ENCODE measurements around the gene AIPL1. TPM values are rescaled to one million over a fixed set of nuclear protein-coding genes. Genes with fewer than 3 reads are reported as not detected.
"Not testable (repeated sequence)": the region's sequence is repeated elsewhere in the genome, so short reads cannot be mapped to it uniquely, and the experiment has no call there.

The AIPL1 gene
- total RNA-seq: not detected
- long read RNA-seq: 0 reads

- no peak for DNase-seq (ENCODE audit: low spot score)
Observed at GRCh38 chr17:6435051-6435450, at the start of gene AIPL1. Gene AIPL1 (minus strand): TSS chr17:6435121. CDS start chr17:6435104, 17 bp downstream.

DNA sequence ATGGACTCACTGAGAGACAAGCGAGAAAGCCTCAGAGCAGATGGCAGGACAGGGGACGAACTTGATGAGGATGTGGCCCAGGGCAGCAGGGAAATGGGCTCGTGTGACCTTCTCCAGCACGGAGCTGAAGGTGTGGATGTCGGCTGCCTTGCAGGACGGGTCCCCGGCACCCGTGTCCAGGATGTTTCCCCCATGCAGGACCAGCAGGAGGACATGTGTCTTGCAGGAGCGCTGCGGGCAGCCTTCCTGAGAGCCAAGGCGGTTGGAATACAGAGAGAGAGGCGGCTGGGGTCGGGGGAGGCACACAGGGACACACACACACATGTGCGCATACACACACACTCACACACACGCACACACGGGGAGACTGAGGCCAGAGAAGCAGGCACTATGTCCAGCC is 48.6 kb upstream of the AIPL1 start:
- no peak for DNase-seq (ENCODE audit: low spot score)

DNA sequence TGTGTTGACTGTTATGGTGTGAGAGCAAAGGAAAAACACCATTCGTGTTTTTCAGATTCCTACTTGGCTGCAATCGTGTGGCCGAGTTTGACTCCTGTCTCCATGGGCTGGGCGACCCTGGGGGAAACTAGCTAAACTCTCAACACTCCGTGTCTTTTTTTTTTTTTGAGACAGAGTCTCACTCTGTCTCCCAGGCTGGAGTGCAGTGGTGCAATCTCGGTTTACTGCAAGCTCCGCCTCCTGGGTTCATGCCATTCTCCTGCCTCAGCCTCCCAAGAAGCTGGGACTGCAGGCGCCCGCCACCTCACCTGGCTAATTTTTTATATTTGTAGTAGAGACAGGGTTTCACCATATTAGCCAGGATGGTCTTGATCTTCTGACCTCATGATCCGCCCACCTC is 47.9 kb upstream of the AIPL1 start:
- not testable (repeated sequence) for DNase-seq (ENCODE audit: low spot score)

GRCh38 chr17:6482105-6482455 is 47.2 kb upstream of the AIPL1 start:
- no peak for DNase-seq (ENCODE audit: low spot score)

- DNase-seq (ENCODE audit: low spot score): no peak
Observed at GRCh38 chr17:6480303-6480675, 45.4 kb upstream of the AIPL1 start.

DNA sequence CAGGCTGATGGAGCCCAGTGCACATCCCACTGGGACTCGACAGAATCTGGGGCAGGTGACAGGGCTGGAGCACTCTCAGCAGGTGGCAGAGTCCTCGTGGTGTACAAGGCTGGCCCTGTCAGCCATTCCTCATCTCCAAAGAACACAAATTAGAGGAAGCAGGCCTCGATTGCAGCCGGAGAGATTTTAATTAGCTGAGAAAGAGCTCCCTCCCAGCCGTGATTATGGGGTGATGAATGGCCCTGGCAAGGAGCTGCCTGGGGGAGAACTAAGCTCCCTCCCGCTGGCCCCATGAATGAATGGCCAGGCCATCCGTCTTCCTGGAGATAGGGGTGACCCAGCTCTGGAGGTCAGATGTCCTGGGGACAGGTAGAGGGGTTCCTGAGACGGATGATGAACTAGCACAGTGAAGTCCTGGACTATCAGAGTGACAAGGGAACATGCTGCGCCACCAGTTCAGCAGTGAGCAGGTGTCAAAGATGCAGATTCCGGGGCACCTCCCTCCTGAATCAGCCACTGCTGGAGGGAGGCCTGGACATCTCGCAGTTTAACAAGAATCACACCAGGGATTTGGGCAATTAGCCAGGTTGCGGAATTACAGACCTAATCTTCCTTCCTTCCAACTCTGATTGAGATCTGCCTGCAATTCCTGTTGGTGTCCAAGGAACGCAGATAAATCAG is 44.8 kb upstream of the AIPL1 start:
- no peak for DNase-seq (ENCODE audit: low spot score)

- no peak for DNase-seq (ENCODE audit: low spot score)
Observed at GRCh38 chr17:6478486-6478885, 43.6 kb upstream of the AIPL1 start.

- DNase-seq (ENCODE audit: low spot score): no peak
Observed at GRCh38 chr17:6477831-6478383, 43.0 kb upstream of the AIPL1 start.

GRCh38 chr17:6476810-6477179 is 41.9 kb upstream of the AIPL1 start:
- DNase-seq (ENCODE audit: low spot score): no peak

GRCh38 chr17:6476076-6476809 is 41.3 kb upstream of the AIPL1 start:
- DNase-seq (ENCODE audit: low spot score): no peak

DNA sequence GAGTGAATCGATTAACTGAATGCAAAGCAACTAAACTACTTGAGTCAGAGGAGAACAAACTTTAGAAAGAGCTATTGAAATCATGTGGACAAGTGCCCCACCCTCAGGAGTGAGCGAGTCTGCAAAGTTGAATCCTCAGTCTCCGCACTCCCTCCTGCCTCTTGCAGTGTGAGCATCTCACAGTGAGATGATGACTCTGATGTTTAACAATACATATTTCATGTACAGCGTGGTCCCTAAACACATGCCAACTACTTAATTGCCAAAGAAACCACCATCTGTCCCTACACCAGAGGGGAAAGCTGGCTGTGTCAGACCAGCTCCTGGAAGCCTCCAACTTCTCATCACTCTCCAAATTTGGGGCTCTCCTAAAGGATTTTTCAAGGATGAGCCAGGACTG is 40.5 kb upstream of the AIPL1 start:
- DNase-seq (ENCODE audit: low spot score): no peak

DNA sequence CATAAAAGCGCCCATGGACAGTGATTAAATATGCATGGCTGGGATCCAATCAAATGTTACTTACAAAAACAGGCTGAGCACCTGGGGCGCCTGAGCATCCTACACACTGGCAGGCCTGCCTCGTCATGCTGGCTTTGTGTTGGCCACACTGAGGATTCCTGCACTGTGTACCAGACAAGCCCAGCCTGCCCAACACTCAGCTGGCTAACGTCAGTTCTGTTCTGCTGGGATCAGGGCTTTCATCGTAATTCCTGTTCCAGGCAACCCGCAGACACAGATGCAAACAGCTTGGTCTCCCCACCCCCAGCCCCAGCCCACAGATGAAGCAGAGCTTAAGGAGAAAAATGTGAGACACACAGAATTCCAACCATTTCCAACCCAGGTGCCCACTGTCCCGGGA is 40.0 kb upstream of the AIPL1 start:
- DNase-seq (ENCODE audit: low spot score): no peak

DNA sequence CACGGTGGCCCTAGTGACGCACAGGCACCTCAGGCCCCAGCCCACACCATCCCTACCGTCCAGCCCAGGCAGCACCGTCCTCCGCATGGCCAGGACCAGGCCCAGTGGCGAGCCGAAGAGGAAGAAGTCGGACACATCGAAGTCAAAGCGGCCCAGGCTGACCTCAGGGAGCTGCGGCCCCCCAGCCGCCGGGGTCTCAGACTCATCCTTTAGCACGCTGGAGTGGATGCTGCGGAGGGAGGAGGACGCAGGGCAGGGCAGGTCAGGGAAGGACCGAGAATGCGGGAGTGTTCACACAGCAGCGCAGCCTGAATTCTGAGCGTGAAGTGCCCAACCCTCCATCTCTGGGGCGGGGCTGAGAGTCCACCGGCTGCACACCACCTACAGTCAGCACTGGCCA is 39.5 kb upstream of the AIPL1 start:
- no peak for DNase-seq (ENCODE audit: low spot score)

DNA sequence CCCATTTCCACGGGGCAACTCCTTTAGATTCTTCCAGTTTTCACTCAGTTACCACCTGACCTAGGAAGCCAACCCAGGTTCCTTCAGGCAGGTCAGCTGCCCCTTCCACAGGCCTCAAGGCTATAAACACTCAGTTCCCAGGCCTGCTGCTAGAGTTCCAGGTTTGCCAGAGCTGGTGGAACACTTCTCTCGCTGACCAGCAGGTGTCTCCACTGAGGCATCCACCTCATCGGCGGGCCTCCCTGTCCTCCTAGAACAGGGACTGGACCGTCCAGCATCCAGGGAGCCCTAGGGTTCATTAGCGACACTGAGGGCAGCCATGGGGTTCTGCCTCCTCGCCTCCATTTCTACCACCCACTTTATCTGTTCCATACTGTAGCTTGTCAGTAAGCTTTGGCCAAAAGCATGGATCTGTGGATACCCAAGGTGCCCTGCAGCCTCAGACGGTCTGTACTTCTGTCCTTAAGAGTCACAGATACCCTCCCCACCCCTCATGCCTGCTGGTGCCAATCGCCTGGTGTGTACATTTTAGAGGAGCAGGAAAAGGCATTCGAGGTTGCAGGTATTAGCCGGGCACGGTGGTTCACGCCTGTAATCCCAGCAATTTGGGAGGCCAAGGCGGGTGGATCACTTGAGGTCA is 38.3 kb upstream of the AIPL1 start:
- no peak for DNase-seq (ENCODE audit: low spot score)

- no peak for DNase-seq (ENCODE audit: low spot score)
Observed at GRCh38 chr17:6472517-6472916, 37.6 kb upstream of the AIPL1 start.

GRCh38 chr17:6471531-6472465 is 36.9 kb upstream of the AIPL1 start:
- no peak for DNase-seq (ENCODE audit: low spot score)

- DNase-seq (ENCODE audit: low spot score): no peak
Observed at GRCh38 chr17:6470751-6471521, 36.0 kb upstream of the AIPL1 start.

DNA sequence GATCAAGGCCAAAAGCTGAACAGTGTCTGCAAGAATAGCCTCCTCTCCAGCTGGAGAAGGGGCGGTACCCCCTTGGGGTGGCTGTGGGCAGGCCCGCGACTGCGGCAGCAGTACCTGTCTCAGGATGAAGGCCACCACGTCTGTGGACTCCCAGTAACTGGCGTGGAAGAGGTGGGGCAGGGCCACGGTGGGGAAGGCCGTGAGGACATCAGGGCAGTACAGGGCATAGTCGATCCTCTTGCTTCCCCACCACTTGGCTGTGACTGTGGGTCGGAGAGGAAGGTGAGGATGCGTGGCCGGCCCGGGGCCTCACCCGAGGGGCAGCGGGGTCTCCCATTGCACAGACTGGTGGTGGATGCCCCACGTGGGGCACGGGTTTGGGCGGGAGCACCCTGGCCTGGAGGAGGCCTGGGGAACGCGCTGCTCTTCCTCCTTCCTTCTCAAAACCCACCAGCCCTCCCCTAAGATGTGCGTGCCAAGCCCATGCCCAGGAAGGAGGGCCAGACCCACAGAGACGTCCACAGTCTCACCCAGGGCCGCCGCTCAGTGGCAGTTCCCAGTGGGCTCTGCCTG is 35.3 kb upstream of the AIPL1 start:
- DNase-seq (ENCODE audit: low spot score): no peak

GRCh38 chr17:6468051-6468790 is 33.3 kb upstream of the AIPL1 start:
- no peak for DNase-seq (ENCODE audit: low spot score)
